ENCODE results near the gene NDUFAF3. TPM values are rescaled to one million over a fixed set of nuclear protein-coding genes. Genes with fewer than 3 reads are reported as not detected.
A peak's percentile ranks its signal among the peaks of the same experiment; 100 is the strongest.

The NDUFAF3 gene
- total RNA-seq, 2 experiments from 2014 or later = 124 to 309 TPM

- Histone ChIP-seq H3K4me1 (ENCODE audit: insufficient read depth, low read length, poor library complexity, severe bottlenecking) (peaks cover under 1% of the 10 kb centered on the region), H3K4me3 (ENCODE audit: low read depth, low read length, poor library complexity, severe bottlenecking) (no peak overlapping the region), H3K4me2 (ENCODE audit: low read length) (no peak overlapping the region), H4K20me1 (ENCODE audit: insufficient read depth, low read length) (no peaks in the 10 kb centered on the region), H3K27ac (ENCODE audit: low read depth, low read length, poor library complexity, severe bottlenecking) (no peak overlapping the region), H2AFZ (ENCODE audit: low read length) (no peak overlapping the region), H3K79me2 (ENCODE audit: insufficient read depth, low read depth, low read length) (no peaks in the 10 kb centered on the region), H3K9me2 (ENCODE audit: insufficient read depth, low read length) (no peaks in the 10 kb centered on the region), H3K9me3 (ENCODE audit: low read length) (no peaks in the 10 kb centered on the region), H3K36me3 (ENCODE audit: insufficient read depth, low read length) (peaks cover 82% of the 10 kb centered on the region)
- CTCF ChIA-PET (ENCODE audit: unreplicated experiment) = no interaction called here
- no TSS peak for BruUV-seq (replicated peaks)
- intact Hi-C loops (cut with micrococcal nuclease; ENCODE audit: unreplicated experiment) = no loop called here
- no peak for DNase-seq (ENCODE audit: low spot score)
- no peak for TF ChIP-seq CTCF (conservative IDR thresholded peaks at IDR 0.05; ENCODE audit: low read length)
- TF ChIP-seq EZH2phosphoT487 (IDR thresholded peaks at IDR 0.05; ENCODE audit: borderline replicate concordance, low read depth, low read length) = no peak
- POLR2A ChIA-PET = interaction anchor here (0.5 to 1.4 kb wide), 2 partner anchors 86 to 438 kb away, joined by 3 to 4 read pairs; partner anchors contain the start of gene USP19
These were observed 12.7 kb downstream of the NDUFAF3 start for GRCh38 chr3:49034650-49035049.

- no TSS peak for BruUV-seq (replicated peaks)
- intact Hi-C loops (cut with micrococcal nuclease; ENCODE audit: unreplicated experiment) = no loop called here
- no peak overlapping the region for H3K4me3 ChIP-seq (ENCODE audit: low read depth, low read length, poor library complexity, severe bottlenecking)
- no peaks in the 10 kb centered on the region for H4K20me1 ChIP-seq (ENCODE audit: insufficient read depth, low read length)
- POLR2A ChIA-PET = interaction anchor here (0.5 to 1.4 kb wide), 2 partner anchors 86 to 438 kb away, joined by 3 to 4 read pairs; partner anchors contain the start of gene USP19
- peaks cover 84% of the 10 kb centered on the region for H3K36me3 ChIP-seq (ENCODE audit: insufficient read depth, low read length)
- H3K9me3 ChIP-seq (ENCODE audit: low read length) = no peaks in the 10 kb centered on the region
- no peaks in the 10 kb centered on the region for H3K4me1 ChIP-seq (ENCODE audit: insufficient read depth, low read length, poor library complexity, severe bottlenecking)
- TF ChIP-seq EZH2phosphoT487 (IDR thresholded peaks at IDR 0.05; ENCODE audit: borderline replicate concordance, low read depth, low read length) (no peak), CTCF (conservative IDR thresholded peaks at IDR 0.05; ENCODE audit: low read length) (no peak)
- no peak for DNase-seq (ENCODE audit: low spot score)
- H3K27ac ChIP-seq (ENCODE audit: low read depth, low read length, poor library complexity, severe bottlenecking) = no peak overlapping the region
- CTCF ChIA-PET (ENCODE audit: unreplicated experiment) = no interaction called here
- H3K9me2 ChIP-seq (ENCODE audit: insufficient read depth, low read length) = no peaks in the 10 kb centered on the region
- H3K79me2 ChIP-seq (ENCODE audit: insufficient read depth, low read depth, low read length) = no peaks in the 10 kb centered on the region
- no peak overlapping the region for H3K4me2 ChIP-seq (ENCODE audit: low read length)
- no peak overlapping the region for H2AFZ ChIP-seq (ENCODE audit: low read length)
These were observed 13.4 kb downstream of the NDUFAF3 start for GRCh38 chr3:49035281-49035680.

GRCh38 chr3:49053543-49053942, 31.6 kb downstream of the NDUFAF3 start:
- H3K9me2 ChIP-seq (ENCODE audit: insufficient read depth, low read length) = no peaks in the 10 kb centered on the region
- ChIA-PET POLR2A (interaction anchor here (0.6 to 0.9 kb wide), 2 partner anchors 12 to 169 kb away, joined by 3 to 4 read pairs; no protein-coding TSS in a partner anchor), CTCF (ENCODE audit: unreplicated experiment) (no interaction called here)
- no peaks in the 10 kb centered on the region for H3K79me2 ChIP-seq (ENCODE audit: insufficient read depth, low read depth, low read length)
- H3K36me3 ChIP-seq (ENCODE audit: insufficient read depth, low read length) = peaks cover 84% of the 10 kb centered on the region
- TSS peak; percentile 57 for BruUV-seq (replicated peaks)
- H3K27ac ChIP-seq (ENCODE audit: low read depth, low read length, poor library complexity, severe bottlenecking) = peak overlapping the region; percentile 4
- no peaks in the 10 kb centered on the region for H3K9me3 ChIP-seq (ENCODE audit: low read length)
- no peak overlapping the region for H3K4me2 ChIP-seq (ENCODE audit: low read length)
- H2AFZ ChIP-seq (ENCODE audit: low read length) = no peak overlapping the region
- no peak overlapping the region for H3K4me3 ChIP-seq (ENCODE audit: low read depth, low read length, poor library complexity, severe bottlenecking)
- no peak for DNase-seq (ENCODE audit: low spot score)
- no peaks in the 10 kb centered on the region for H3K4me1 ChIP-seq (ENCODE audit: insufficient read depth, low read length, poor library complexity, severe bottlenecking)
- TF ChIP-seq EZH2phosphoT487 (IDR thresholded peaks at IDR 0.05; ENCODE audit: borderline replicate concordance, low read depth, low read length) = no peak
- no peak for TF ChIP-seq CTCF (conservative IDR thresholded peaks at IDR 0.05; ENCODE audit: low read length)
- intact Hi-C loops (cut with micrococcal nuclease; ENCODE audit: unreplicated experiment) = no loop called here
- H4K20me1 ChIP-seq (ENCODE audit: insufficient read depth, low read length) = no peaks in the 10 kb centered on the region
